Sigmoid colon (tissue), 7 donors: ENCODE data around the gene FOSL2. TPM values are rescaled to one million over a fixed set of nuclear protein-coding genes. Genes with fewer than 3 reads are reported as not detected.

Experiments used
- DNase-seq: peaks from one replicate; pipeline ENCODE4 v3.0.0-alpha.2; 2019
- H3K27ac ChIP-seq, 4 donors: fragments of 200-600 bp; sonication (generic); one replicate each; pipeline ENCODE4 v1.5.1; 2016 to 2019; ENCODE audit warnings: mild to moderate bottlenecking in 1 of 4
- H3K27me3 ChIP-seq, 3 donors: fragments of 200-600 bp; sonication (generic); one replicate each; pipeline ENCODE4 v1.5.1; 2019; ENCODE audit warnings: mild to moderate bottlenecking in 1 of 3
- H3K36me3 ChIP-seq, 4 donors: fragments of 200-600 bp; sonication (generic); one replicate each; pipeline ENCODE4 v1.5.1; 2016 to 2019
- H3K4me1 ChIP-seq, 4 donors: fragments of 200-600 bp; sonication (generic); one replicate each; pipeline ENCODE4 v1.5.1; 2017 to 2019
- H3K4me3 ChIP-seq, 4 donors: fragments of 200-600 bp; sonication (generic); one replicate each; pipeline ENCODE4 v1.5.1; 2017 to 2019; ENCODE audit warnings: mild to moderate bottlenecking in 2 of 4, moderate library complexity in 1 of 4
- H3K9me3 ChIP-seq, 4 donors: fragments of 200-600 bp in 3 of 4; sonication (generic) in 3 of 4; one replicate each; pipeline versions ENCODE4 v1.5.1 to v1.6.1; 2013 to 2019
- CTCF ChIP-seq, 4 experiments: fragments of 450-650 bp in 3 of 4; fragments of 200-600 bp in 1 of 4; IDR thresholded peaks; one replicate each; pipeline ENCODE4 v1.5.1; 2016 to 2019; ENCODE audit warnings: antibody characterized with exemption in 4 of 4, mild to moderate bottlenecking in 3 of 4, moderate library complexity in 2 of 4
- EP300 ChIP-seq, 4 donors: sonication (generic); formaldehyde crosslinking; IDR thresholded peaks; one replicate each; pipeline ENCODE4 v1.6.1; 2017; ENCODE audit warnings: antibody characterized with exemption in 4 of 4
- POLR2A ChIP-seq, 2 donors: fragments of 450-650 bp; IDR thresholded peaks; one replicate each; pipeline ENCODE4 v1.6.1; 2016; ENCODE audit warnings: antibody characterized with exemption in 2 of 2, mild to moderate bottlenecking in 2 of 2, moderate library complexity in 2 of 2
- POLR2AphosphoS5 ChIP-seq, 4 donors: sonication (generic); formaldehyde crosslinking; IDR thresholded peaks; one replicate each; pipeline ENCODE4 v1.6.1; 2017; ENCODE audit warnings: antibody characterized with exemption in 4 of 4
- WGBS, 2 donors: extraction: QIAGEN DNeasy Blood & Tissue Kit; methylation state at CpG; one replicate each; pipeline ENCODE4 v1.1.7; 2013; 5-methylcytosine and 5-hydroxymethylcytosine counted together
- intact Hi-C: fragments of 100-400 bp; cut with DNase I; formaldehyde crosslinking; loops from one replicate; pipeline ENCODE4 v1.15.1; 2023
- polyA plus RNA-seq, 3 donors: library from polyadenylated mRNA; stranded (reverse); fragments of 200-250 nt; gene quantifications; one replicate each; pipeline ENCODE4 v1.2.3, GENCODE V29; 2013
- total RNA-seq, 4 donors: library from RNA; depleted of rRNA; stranded (reverse); fragments of >200 nt; gene quantifications; one replicate each; pipeline ENCODE4 v1.1.0, GENCODE V29; 2016
- donor health status: healthy with polysubstance abuse.
- donor health status: Bipolar disorder and iron deficiency.
- donor health status: healthy.

Gene FOSL2
- total and polyA plus RNA-seq, 7 donors, result 30.0 to 208 (median 65.8) TPM

GRCh38 chr2:28439127-28439526 lies 46.5 kb downstream of the FOSL2 start:
- intact Hi-C loops, result loop anchor here (5.0 kb wide), 1 partner anchor 682 kb away; no protein-coding TSS in a partner anchor
- Histone ChIP-seq H3K27me3 (no peaks in the 10 kb centered on the region), H3K4me3 (no peak overlapping the region), H3K4me1 (no peaks in the 10 kb centered on the region), H3K36me3 (no peaks in the 10 kb centered on the region), H3K9me3 (no peaks in the 10 kb centered on the region), H3K27ac (no peak overlapping the region)
- TF ChIP-seq CTCF (IDR thresholded peaks at IDR 0.05) (no peak), POLR2A (IDR thresholded peaks at IDR 0.05) (no peak), EP300 (IDR thresholded peaks at IDR 0.05) (no peak), POLR2AphosphoS5 (IDR thresholded peaks at IDR 0.05) (no peak)
- no peak for DNase-seq
- WGBS, 2 donors, result 92% methylated on average over 5 of the region's 5 CpGs

- TF ChIP-seq CTCF (IDR thresholded peaks at IDR 0.05), result no peak
- TF ChIP-seq POLR2AphosphoS5 (IDR thresholded peaks at IDR 0.05), result no peak
- TF ChIP-seq POLR2A (IDR thresholded peaks at IDR 0.05), result no peak
- TF ChIP-seq EP300 (IDR thresholded peaks at IDR 0.05), result no peak
- intact Hi-C loops, result loop anchor here (5.0 kb wide), 1 partner anchor 682 kb away; no protein-coding TSS in a partner anchor
- Histone ChIP-seq H3K27ac (no peak overlapping the region), H3K9me3 (no peaks in the 10 kb centered on the region), H3K27me3 (no peaks in the 10 kb centered on the region), H3K4me3 (no peak overlapping the region), H3K4me1 (no peaks in the 10 kb centered on the region), H3K36me3 (no peaks in the 10 kb centered on the region)
- peak; percentile 40 for DNase-seq
- WGBS, 2 donors, result 93% methylated on average over 14 of the region's 14 CpGs
Observed at GRCh38 chr2:28439763-28440162, 47.1 kb downstream of the FOSL2 start.

GRCh38 chr2:28442328-28442727 lies 49.7 kb downstream of the FOSL2 start:
- Histone ChIP-seq H3K36me3 (no peaks in the 10 kb centered on the region), H3K4me1 (peaks cover 0 to 6% (median 0%) of the 10 kb centered on the region in 4 donors), H3K27me3 (no peaks in the 10 kb centered on the region), H3K9me3 (no peaks in the 10 kb centered on the region), H3K27ac (no peak overlapping the region), H3K4me3 (no peak overlapping the region)
- 67 to 73% methylated on average over 3 of the region's 3 CpGs for WGBS, 2 donors
- no peak for TF ChIP-seq POLR2A (IDR thresholded peaks at IDR 0.05)
- no peak for TF ChIP-seq EP300 (IDR thresholded peaks at IDR 0.05)
- TF ChIP-seq POLR2AphosphoS5 (IDR thresholded peaks at IDR 0.05), result no peak
- no peak for TF ChIP-seq CTCF (IDR thresholded peaks at IDR 0.05)
- intact Hi-C loops, result no loop called here
- DNase-seq, result no peak

GRCh38 chr2:28444956-28445355 lies 52.3 kb downstream of the FOSL2 start:
- intact Hi-C loops, result no loop called here

More at GRCh38 chr2:28444956-28445355, 52.3 kb downstream of the FOSL2 start:
- Histone ChIP-seq H3K4me1 (peaks cover 0 to 6% (median 0%) of the 10 kb centered on the region in 4 donors), H3K27me3 (no peaks in the 10 kb centered on the region), H3K9me3 (no peaks in the 10 kb centered on the region), H3K36me3 (no peaks in the 10 kb centered on the region), H3K27ac (no peak overlapping the region), H3K4me3 (no peak overlapping the region)
- DNase-seq, result peak; percentile 2
- TF ChIP-seq EP300 (IDR thresholded peaks at IDR 0.05) (no peak), POLR2AphosphoS5 (IDR thresholded peaks at IDR 0.05) (no peak), POLR2A (IDR thresholded peaks at IDR 0.05) (no peak), CTCF (IDR thresholded peaks at IDR 0.05) (no peak)
- WGBS, 2 donors, result 95 to 97% methylated on average over 4 of the region's 4 CpGs
